ENCODE data around the gene HDGF. TPM values are rescaled to one million over a fixed set of nuclear protein-coding genes. Genes with fewer than 3 reads are reported as not detected.

HDGF gene
- total and polyA plus RNA-seq, 2 of the 8 experiments (the other 6 are each of a cell fraction or from before 2014, with no cell fraction given): 145 to 391 TPM

DNA sequence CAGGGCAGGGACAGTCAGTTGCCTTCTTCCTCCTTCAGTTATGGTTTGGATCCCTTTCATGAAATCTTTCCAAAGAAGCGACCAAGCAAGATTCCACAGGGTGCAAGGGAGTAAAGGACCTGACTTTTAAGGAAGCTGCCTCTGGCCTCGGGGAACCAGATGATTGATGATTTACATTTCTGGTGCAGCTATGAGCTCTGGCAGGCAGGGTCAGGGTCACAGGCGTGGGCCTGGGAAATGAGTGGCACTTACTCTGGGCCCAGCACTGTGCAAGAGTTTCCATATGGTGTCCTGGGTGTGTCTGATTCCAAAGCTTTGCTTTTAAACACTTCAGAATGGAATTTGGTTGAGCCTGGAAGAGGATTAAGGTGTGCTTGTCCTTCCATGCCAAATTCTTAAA lies 38.8 kb downstream of the HDGF start:
- ChIA-PET POLR2A (ENCODE audit: partially characterized antibody) (interaction anchor here (1.3 to 16.9 kb wide), 7 partner anchors 10 to 54 kb away, joined by 3 to 530 read pairs (median 10); partner anchors contain the start of genes ISG20L2, METTL25B, NES and PRCC), CTCF (ENCODE audit: partially characterized antibody) (interaction anchor here (0.6 to 66.0 kb wide), 9 partner anchors 7 to 182 kb away, joined by 3 to 4284 read pairs (median 5); partner anchors contain the start of genes CRABP2, INSRR, ISG20L2 and METTL25B)
- no peak overlapping the region for H3K4me2 ChIP-seq (ENCODE audit: insufficient read depth in 1 of 2, low read depth in 2 of 2, low read length in 2 of 2)
- H3K79me2 ChIP-seq (ENCODE audit: control insufficient read depth in 1 of 2, insufficient read depth in 2 of 2, low read length in 2 of 2): no peaks in the 10 kb centered on the region
- H2BK12ac ChIP-seq (ENCODE audit: low read depth, low read length): no peak overlapping the region; the same call in 1 of the 2 replicates
- no peaks in the 10 kb centered on the region for H3K9me3 ChIP-seq (ENCODE audit: insufficient read depth in 2 of 2, low read depth in 1 of 2, low read length in 1 of 2)
- DNase-seq (ENCODE audit: low read depth in 1 of 2, low spot score in 2 of 2): no peak
- H4K20me1 ChIP-seq (replicated peaks in 1 of 2; ENCODE audit: control insufficient read depth in 1 of 2, insufficient read depth in 2 of 2, low read length in 2 of 2): peaks cover 0 to 2% of the 10 kb centered on the region in 2 experiments
- 86% methylated on average over 3 of the region's 3 CpGs; no CpG with 5 or more reads in 1 of the 2 experiments for WGBS, 2 experiments (ENCODE audit: extremely low coverage in 1 of 2, insufficient coverage in 1 of 2, insufficient read length in 1 of 2, insufficient replicate concordance in 2 of 2, low coverage in 1 of 2, low lambda C conversion rate in 2 of 2, missing lambda C conversion rate in 1 of 2)
- no peak overlapping the region for H2BK20ac ChIP-seq (ENCODE audit: low read length)
- no peak overlapping the region; the same call in 1 of the 2 replicates for H2AK5ac ChIP-seq (ENCODE audit: low read depth, low read length)
- no peak overlapping the region for H4K91ac ChIP-seq (replicated peaks; ENCODE audit: insufficient read length, low read length)
- no peak overlapping the region for H2BK120ac ChIP-seq (replicated peaks; ENCODE audit: low read depth, low read length)
- no peak overlapping the region for H3K18ac ChIP-seq (ENCODE audit: extremely low read depth, low read length)
- H3K14ac ChIP-seq (ENCODE audit: insufficient read length): no peak overlapping the region
- peaks cover 3% of the 10 kb centered on the region; the same call in 1 of the 2 replicates for H3K23me2 ChIP-seq (ENCODE audit: low read depth, low read length)
- H3K27me3 ChIP-seq (replicated peaks in 1 of 4; ENCODE audit: control insufficient read depth in 3 of 4, extremely low read depth in 1 of 4, insufficient read depth in 3 of 4, low read length in 3 of 4): no peaks in the 10 kb centered on the region
- no peak overlapping the region for H2BK5ac ChIP-seq (ENCODE audit: low read depth, low read length)
- no peaks in the 10 kb centered on the region for H3K79me1 ChIP-seq (ENCODE audit: low read depth, low read length)
- no peak overlapping the region for H4K5ac ChIP-seq (ENCODE audit: insufficient read length, low read depth, low read length)
- no peaks in the 10 kb centered on the region for H3K36me3 ChIP-seq (ENCODE audit: control insufficient read depth in 2 of 4, insufficient read depth in 4 of 4, low read length in 3 of 4)
- peaks cover 20 to 48% (median 35%) of the 10 kb centered on the region in 4 experiments for H3K4me1 ChIP-seq (replicated peaks in 1 of 4; ENCODE audit: control insufficient read depth in 3 of 4, insufficient read depth in 4 of 4, low read length in 3 of 4)
- no peak for TF ChIP-seq POLR2A (IDR thresholded peaks at IDR 0.05; ENCODE audit: control extremely low read depth in 1 of 2, low read depth in 2 of 2, low read length in 2 of 2)
- no peak for TF ChIP-seq TCF12 (IDR thresholded peaks at IDR 0.05; ENCODE audit: low read depth, low read length)
- TF ChIP-seq CEBPB (IDR thresholded peaks at IDR 0.05; ENCODE audit: low read depth, low read length): no peak
- TF ChIP-seq SRF (IDR thresholded peaks at IDR 0.05; ENCODE audit: low read depth, low read length): no peak
- TF ChIP-seq GTF2F1 (IDR thresholded peaks at IDR 0.05; ENCODE audit: borderline replicate concordance, low read depth, low read length): no peak
- no peak for TF ChIP-seq RNF2 (IDR thresholded peaks at IDR 0.05; ENCODE audit: borderline replicate concordance, low read depth, low read length, missing control alignments, poor library complexity, severe bottlenecking)
- TF ChIP-seq JUND (IDR thresholded peaks at IDR 0.05; ENCODE audit: low read length): no peak
- TF ChIP-seq SP1 (IDR thresholded peaks at IDR 0.05; ENCODE audit: low read depth, low read length): no peak
- TF ChIP-seq RAD21 (IDR thresholded peaks at IDR 0.05 in 1 of 2, conservative IDR thresholded peaks at IDR 0.05 in 1 of 2; ENCODE audit: low read depth in 2 of 2, low read length in 2 of 2): no peak
- TF ChIP-seq SAP30 (IDR thresholded peaks at IDR 0.05; ENCODE audit: insufficient read depth, insufficient replicate concordance, low read length): no peak
- TF ChIP-seq NRF1 (IDR thresholded peaks at IDR 0.05; ENCODE audit: low read depth, low read length): no peak
- TF ChIP-seq TAF1 (IDR thresholded peaks at IDR 0.05; ENCODE audit: low read depth, low read length): no peak
- no peak overlapping the region for H3K4ac ChIP-seq (replicated peaks; ENCODE audit: insufficient read length, low read depth, low read length)
- no peak overlapping the region for H3K4me3 ChIP-seq (ENCODE audit: extremely low read depth in 1 of 4, insufficient read depth in 2 of 4, low read depth in 3 of 4, low read length in 4 of 4)
- H3K27ac ChIP-seq (ENCODE audit: low read depth, low read length): no peak overlapping the region
- no peak overlapping the region for H2BK15ac ChIP-seq (ENCODE audit: low read length)
- no peak overlapping the region for H3K56ac ChIP-seq (replicated peaks; ENCODE audit: insufficient read length, low read depth, low read length)
- H4K8ac ChIP-seq (ENCODE audit: extremely low read depth, insufficient read depth, low read length): 0 out of 2 replicates have a peak overlapping the region, but pooled peaks have one; percentile 17
- no peak overlapping the region for H3K23ac ChIP-seq (ENCODE audit: insufficient read length)
- no peak overlapping the region for H3K9ac ChIP-seq (replicated peaks in 1 of 4; ENCODE audit: extremely low read depth in 1 of 4, low read depth in 3 of 4, low read length in 3 of 4)
- FAIRE-seq: no peak
- H2AFZ ChIP-seq (ENCODE audit: low read length): no peak overlapping the region

All from H1 (cell line).